GM12892 (cell line): Measurements from ENCODE around the gene MCM3AP.

Source experiments
- POLR2A ChIP-seq: IDR thresholded peaks from 2 replicates; pipeline ENCODE4 v1.6.1; 2011; ENCODE audit warnings: low read depth, low read length, control low read depth
- POLR2AphosphoS5 ChIP-seq: IDR thresholded peaks from 2 replicates; pipeline ENCODE4 v1.6.1; 2011; ENCODE audit warnings: low read depth, low read length, control low read depth

GRCh38 chr21:46226920-46227599 lies 58.4 kb downstream of the MCM3AP start:
- TF ChIP-seq POLR2A (no peak), POLR2AphosphoS5 (no peak)
